ENCODE measurements around the gene NUP54.
A peak's percentile ranks its signal among the peaks of the same experiment; 100 is the strongest.

NUP54 gene

DNA sequence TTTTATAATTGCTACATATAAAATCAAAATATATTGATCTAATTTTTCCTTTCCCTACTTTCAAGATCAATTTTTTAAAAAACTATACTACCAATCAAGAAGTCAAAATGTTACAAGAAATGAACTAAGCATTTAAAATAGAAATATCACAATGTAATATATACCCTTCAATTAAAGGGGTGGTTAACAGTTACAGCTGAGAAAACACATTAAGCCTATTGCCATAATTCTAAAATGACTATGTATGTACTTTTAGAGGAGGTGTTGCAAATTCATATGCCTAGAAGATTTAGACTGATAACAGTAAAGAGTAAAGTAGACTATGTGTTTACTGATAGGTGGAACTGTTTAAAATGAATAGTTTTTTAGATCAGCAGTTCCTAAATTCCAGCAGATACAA is 3.7 kb downstream of the NUP54 start:
- DNase-seq: no peak

DNA sequence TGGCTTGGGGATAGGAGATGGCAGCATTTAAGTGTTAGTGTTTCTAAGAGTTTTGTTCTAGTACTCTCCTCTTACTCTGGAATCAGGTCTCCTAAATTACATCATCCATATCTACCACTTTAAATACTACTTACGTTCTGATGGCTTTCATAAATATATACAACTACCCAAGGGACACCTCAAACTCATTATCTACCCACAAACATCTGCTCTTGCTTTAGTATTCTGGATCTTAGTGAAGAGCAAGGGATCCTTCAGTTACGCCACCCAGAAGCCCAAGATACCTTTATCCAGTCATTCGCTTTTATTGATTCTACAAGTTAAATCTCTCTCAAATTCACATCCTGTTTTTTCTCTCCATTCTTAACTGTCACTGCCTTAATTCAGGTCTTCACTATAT is 7.0 kb downstream of the NUP54 start:
- no peak for DNase-seq

DNA sequence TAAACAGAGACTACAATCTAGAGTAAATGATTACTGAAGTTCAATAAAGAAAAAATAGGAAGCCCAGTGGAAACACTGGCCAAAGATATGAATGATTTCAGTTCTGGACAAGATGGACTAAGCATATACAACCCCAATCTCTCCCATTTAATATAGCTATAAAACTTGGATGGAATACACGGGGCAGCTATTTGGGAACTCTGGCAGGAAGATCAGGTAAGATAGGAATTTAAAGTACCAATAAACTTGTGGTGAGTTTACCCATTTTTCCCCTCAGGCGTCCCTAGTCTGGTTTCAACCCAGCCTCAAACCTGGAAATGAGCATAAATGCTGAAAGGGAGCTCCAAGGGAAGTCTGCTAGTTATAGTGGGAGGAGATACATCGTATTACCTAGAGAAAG is 20.4 kb downstream of the NUP54 start:
- DNase-seq: no peak

DNA sequence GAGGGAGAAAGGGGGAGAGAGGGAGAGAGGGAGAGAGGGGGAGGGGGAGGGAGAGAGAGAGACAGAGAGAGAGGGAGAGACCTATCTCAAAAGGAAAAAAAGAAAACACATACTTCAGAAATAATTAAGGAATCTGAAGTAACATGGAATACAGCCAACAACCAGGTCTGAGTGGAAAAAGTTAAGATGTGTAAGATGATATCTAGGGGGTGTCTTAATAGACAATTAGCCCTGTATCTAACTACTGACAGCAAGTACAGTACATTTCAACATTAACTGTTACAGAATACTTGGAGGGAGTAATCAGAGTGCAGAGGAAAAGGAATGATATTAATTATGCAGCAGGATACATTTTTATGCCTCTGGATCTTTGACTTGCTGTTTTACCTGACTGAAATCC is 22.4 kb downstream of the NUP54 start:
- DNase-seq: no peak

DNA sequence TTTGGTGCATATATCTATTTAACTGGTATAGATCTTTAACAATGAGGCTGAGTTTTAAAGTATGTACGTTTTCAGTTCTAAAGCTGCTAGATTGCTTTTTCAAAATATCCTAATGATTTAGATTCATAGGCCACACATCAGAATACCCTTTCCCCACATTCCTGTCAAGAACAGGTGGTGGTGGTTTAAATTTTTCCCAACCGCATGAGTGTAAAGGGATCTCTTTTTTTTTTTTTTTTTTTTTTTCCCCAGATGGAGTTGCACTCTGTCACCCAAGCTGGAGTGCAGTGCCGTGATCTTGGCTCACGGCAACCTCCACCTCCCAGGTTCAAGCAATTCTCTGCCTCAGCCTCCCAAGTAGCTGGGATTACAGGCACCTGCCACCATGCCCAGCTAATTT is 28.0 kb downstream of the NUP54 start:
- no peak for DNase-seq

DNA sequence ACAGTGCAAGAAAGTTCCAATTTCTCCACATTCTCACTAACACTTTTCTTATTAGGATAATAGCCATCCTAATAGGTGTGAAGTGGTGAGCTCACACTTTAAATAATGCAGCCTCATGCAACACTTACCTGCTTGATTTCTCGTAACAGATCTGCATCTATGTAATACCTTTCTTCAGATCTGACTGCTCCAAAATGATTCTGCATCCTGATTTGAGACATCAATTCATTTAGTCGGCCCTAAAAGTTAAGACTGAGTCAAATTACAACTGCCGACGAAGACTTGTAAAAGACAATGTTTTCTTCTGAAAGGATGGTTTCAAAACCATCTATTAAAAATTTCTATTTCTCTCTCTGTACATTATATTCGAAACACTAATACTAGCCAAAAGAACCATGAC is 30.7 kb downstream of the NUP54 start:
- no peak for DNase-seq

DNA sequence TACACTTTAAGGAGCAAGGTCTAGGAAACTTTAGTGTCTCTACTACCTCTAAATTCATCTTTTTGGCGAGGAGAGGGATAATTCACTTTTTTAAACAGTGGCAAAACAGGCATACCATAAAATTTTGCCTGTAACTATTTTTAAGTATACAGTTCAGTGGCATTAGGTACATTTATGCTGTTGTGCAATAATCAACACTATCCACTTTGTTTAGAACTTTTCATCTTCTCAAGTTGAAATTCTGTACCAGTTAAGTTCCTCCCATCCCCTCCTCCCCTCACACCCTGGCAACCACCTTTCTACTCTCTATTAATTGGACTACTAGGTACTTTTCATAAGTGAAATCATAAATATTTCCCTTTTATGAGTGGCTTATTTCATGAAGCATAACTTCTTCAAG is 31.4 kb downstream of the NUP54 start:
- no peak for DNase-seq

DNA sequence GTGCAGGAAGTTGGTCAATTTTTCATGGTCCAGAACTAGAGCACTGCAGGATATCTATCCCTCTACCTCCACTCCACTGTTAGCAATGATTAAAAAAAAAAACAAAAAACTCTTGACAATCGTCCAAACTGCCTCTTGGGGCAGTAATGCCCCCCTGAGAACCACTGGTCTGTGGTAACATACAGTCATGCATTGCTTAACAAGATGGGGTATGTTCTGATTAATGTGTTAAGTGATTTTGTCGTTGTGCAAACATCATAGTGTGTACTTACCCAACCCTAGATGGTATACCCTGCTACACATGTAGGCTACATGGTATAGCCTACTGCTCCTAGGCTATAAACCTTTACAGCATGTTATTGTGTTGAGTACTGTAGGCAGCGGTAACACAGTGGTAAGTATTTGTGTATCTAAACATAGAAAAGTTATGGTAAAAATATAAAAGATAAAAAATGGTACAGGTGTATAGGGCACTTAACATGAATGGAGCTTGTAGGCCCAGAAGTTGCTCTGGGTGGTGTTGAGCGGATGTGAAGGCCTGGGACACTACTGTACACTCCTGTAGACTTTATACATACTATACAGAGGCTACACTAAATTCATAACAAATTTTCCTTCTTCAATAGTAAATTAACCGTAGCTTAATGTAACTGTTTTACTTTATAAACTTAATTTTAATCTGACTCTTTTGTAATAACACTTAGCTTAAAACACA is 39.6 kb downstream of the NUP54 start:
- DNase-seq: peak; percentile 23 to 29

DNA sequence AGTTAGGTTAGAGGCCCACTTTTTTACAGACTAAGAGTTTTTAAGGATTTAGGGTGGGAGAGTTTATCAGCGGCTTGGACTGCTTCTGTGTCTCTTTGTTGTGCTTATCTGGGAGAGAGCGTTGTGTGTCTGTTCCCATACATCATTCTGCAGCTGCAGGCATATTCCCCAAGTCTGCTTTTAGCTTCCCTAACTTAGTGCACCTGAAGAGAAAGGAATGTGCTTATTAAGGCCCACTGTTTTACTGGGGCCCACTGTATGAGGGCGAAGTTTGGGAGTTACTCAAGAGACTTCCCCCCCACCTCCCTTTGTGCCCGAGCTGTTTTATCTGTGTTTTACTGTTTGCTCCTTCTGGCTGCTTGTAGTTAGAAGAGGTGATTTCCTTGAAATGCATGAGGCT is 41.8 kb downstream of the NUP54 start:
- DNase-seq: no peak

DNA sequence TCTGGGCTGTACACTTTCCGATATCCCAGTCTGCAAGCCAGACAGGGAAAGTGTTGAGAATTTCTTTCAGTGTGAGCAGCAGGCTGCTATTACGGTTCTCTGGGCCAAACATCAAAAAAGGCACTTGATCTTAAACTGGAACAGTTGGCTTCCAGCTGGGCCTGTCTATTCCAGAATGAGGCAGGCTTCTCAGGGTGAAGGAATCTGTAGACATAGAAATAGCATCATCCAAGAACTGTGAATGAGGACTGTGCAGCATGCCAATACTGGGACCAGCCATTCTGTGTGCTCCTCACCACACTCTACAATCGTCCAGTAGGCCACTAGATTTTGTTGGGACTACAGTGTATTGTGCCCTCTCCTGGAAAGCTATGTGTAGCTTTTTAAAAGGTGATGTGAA is 42.5 kb downstream of the NUP54 start:
- no peak for DNase-seq

DNA sequence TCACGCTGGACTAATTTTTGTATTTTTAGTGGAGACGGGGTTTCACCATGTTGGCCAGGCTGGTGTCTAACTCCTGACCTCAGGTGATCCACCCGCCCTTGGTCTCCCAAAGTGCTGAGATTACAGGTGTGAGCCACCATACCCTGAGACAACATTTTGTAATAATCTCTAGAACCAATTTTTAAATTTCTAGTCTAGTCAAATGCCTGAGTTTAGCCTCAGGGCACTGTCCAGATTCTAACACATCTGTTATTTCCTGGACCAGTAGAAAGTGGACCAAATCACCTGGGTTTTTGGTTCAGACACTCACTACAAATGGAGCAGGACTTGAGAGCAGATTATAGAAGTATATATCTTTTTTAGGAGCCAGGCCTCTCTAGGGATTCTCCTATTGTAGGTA is 52.1 kb downstream of the NUP54 start:
- DNase-seq: no peak

DNA sequence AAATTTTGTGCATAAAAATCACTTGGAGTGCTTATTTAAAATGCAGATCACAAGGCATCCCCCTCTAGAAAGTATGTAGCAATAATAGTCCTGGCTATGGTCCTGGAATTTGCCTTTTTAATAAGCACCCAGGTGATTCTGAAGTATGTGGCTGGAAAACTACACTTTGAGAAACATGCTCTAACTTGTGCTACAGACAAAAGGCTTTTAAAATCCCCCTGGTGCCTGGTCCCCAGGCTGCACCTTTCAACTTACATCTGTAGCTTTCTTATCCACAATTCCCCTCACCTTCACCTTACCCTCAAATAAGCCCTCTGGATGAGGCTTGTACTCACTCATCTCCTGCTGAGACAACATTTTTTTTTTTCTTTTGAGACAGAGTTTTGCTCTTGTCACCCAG is 52.6 kb downstream of the NUP54 start:
- DNase-seq: no peak

DNA sequence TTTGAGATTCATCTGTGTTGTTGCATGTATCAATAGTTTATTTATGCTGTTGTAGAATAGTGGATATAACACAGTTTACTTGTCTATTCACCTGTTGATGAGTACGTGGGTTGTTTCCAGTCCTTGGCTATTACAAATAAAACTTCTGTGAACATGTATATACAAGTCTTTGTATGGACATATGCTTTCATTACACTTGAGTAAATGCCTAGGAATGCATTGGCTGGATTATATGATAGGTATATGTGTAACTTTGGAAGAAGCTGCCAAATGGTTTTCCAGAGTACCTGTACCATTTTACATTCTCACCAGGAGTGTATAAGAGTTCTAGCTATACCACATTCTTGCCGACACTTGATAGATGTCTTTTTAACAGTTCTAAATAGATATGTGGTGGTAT is 57.1 kb downstream of the NUP54 start:
- DNase-seq: no peak

DNA sequence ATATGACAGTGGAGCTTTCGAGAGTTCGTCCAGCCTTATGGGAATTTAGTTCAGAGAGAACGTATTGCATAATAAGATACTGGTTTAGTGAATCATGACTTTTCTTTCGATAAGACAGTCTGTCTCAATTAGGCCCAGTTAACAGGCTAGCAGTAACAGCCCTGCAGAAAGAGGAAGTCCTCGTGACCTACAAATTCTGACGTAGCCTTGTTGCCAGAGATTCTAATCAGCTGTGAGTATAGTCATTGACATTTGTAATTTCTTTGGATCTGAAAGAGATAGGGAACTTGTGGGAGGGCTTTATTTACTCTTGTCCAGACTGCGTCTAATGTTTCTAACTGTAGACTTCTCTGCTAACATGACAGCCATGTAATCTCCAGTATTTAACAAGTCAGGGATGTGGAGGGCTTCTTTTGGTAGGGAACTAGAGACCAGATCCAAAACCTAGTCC is 57.9 kb downstream of the NUP54 start:
- DNase-seq: peak; percentile 93 to 100

DNA sequence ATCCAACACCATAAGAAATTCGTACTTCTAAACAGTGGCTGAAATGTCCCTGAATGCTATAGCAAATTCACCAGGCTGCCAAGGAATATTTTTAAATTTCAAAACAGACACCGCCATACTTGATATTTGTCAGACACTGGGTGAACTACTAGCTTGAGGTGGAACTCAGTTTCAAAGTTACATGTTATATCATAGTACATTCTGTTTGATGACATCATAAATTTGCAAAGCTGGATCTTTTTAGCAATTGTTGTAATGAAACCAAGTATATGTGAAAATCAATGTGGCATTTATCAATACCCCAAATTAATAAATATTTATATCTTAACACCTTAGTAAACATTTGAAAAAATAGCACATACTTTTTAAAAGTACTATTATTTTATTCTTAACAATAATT is 59.5 kb downstream of the NUP54 start:
- DNase-seq: no peak

DNA sequence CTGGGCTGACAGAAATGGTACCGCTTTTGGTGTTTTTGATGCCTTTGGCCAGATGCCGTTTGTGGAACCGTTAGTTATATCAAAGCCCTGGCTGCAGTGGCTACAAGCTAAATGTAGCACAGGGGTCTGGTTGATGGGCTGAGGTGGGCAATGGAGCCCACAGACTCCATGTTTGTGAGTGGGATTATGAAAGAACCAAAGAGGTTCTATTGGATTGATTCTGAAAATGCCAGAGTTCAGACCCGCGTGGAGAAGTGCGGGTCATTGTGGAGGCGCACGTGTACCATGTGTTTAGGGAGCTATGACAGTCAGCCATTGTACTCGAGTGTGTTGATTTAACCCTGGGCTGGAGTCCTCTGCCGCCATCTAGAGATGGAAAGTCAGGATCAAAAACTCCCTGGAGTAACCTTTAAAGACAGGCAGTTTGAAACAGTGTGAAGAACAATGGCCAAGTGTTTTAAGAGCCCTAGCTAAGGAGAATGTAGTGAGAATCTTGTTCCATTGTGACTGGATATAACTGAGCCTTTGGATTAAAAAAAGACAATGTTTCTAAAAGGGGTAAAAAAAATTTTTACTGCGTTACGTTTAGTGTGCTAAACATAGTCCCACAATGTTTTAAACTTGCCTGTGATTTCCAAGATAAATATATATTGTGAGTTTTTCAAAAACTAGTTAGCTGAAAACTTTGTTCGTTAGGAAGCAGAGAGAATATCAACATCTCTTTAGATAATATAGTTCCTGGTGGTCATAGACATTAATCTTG is 61.0 kb downstream of the NUP54 start:
- DNase-seq: peak; percentile 40 to 49

DNA sequence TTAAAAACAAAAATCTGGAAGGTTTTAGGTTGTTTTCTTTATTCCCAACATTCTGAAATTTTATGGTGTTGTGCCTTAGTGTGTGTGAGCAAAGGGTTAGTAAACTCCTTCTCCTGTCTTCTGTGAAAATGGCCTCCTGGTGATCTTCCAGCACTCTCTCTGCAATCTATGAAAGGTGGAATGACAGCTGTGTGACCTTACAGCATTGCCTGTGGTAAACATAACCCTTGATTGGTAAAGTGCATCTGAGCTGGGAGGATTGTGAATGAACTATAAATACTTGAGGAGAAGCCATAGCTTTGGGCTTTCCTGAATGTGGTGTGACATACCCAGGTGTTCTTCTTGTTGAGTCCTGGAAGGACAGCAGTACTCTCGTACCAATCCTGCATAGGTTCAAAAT is 63.7 kb downstream of the NUP54 start:
- no peak for DNase-seq

DNA sequence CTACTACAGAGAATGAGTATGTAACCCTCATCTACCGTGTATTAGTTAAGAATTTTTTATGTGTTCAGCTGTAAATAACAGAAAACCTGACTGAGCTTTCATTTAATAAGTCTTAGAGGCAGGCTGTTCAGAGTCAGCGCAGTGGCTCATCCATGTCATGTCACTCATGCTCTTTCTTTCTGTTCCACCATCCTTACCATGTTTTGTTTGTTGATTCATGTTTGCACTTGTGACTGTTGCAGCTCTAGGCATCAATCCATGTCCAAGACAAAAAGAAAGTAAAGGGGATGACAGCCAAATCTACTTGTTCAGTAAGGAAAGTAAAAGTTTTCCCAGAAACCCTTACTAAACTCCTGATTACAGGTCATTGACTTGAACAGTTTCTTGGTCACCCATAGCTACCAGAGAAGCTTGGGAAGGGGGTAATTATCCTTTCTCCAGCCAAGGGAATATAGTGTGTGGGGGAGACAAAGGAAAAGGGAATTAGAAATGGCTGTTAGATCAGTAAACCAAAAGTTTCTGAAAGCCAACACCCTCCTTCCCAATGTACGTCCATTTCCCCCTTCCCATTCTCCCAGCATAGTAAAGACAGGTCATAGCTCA is 64.7 kb downstream of the NUP54 start:
- DNase-seq: no peak

DNA sequence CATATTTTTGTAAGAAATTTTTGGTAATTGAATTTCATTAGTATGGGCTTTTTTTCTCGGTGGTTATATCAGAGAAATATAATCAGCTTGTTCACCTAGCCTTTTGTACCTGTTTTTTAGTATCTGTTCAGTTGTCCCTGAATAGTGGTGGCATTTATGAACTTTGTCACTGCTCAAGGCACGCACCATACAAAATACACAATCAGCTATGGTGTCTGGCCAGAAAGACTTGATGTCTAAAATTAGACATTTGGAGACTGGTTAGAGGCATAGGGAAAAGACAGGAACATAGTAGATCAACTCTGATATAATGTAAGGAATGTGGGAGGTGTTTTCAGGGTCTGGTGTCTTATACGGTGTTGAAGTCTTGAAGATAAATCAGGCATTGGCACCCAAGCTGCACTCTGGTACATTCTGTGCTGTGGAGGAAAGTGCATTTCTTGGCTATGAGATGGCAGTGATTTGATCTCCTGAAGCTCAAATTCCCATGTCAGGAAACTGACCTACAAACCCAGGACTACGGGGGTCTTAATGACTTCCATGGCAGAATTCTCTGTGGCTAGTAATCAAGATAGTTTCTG is 70.1 kb downstream of the NUP54 start:
- DNase-seq: no peak

DNA sequence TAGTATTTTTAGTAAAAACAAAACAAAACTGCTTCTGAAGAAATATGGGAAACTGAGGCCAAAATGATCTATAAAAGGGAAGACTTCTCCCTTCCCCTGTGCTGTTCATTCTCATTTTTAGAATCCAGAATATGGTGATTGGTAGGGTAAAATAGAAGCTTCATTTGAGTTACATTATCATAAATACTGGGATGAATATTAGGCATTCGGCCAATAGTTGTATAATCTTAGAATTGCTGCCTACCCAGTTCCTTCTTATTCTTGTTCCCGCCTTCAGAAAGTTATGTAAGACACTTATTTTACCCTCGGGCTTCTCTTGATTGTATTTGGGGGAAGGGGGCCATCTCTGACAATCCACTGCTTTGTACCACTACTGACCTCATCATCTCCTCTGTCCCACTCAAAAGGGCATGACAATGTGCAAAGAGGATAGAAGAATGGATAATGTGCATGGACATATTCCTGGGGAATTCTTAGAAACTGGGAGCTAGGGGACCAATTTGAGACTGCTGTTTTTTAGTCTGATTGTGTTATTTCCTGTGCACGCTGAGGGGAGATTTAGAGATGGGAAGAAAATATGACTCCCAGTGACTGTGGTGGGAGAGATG is 73.1 kb downstream of the NUP54 start:
- DNase-seq: no peak

DNA sequence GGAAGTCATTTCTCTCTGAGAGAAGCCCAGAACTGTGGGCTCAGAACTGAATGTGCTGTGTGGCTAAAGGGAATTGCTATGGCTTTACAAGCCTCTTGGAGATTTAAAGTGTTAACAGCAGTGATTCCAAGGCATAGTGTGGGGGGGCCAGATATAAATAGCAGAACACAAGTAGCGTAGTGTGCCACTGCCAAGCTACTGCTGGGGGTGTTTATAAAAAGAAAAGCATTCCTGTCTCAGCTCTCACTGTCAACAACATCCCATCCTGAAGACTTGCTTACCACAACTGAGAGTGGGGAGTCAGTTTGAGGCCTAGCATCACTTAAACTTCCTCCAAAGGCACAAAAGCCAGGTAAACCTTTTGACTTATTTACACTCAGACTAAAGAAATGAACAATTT is 73.7 kb downstream of the NUP54 start, which contains the start of gene ART3:
ART3 (plus strand) TSS at position 242 of the 400 bp plus-strand sequence. CDS start 1,181 bp downstream, outside the sequence.
- no peak for DNase-seq

DNA sequence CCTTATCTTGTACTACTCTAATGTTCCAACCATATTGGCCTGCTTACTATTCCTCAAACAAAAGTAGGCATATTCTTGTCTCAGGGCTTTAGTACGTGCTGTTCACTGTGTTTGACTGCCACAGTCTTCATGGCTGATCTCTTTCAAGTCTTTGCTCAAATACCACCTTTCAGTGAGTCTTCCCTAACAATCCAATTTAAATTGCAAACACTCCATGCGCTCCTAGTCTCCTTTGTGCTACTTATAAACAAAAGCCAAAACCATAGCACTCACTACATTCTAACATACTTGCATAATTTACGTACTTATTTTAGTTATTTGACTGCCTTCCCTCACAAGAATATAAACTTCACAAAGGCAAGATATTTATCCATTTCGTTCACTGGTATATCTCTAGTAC is 75.4 kb downstream of the NUP54 start:
- DNase-seq: no peak

DNA sequence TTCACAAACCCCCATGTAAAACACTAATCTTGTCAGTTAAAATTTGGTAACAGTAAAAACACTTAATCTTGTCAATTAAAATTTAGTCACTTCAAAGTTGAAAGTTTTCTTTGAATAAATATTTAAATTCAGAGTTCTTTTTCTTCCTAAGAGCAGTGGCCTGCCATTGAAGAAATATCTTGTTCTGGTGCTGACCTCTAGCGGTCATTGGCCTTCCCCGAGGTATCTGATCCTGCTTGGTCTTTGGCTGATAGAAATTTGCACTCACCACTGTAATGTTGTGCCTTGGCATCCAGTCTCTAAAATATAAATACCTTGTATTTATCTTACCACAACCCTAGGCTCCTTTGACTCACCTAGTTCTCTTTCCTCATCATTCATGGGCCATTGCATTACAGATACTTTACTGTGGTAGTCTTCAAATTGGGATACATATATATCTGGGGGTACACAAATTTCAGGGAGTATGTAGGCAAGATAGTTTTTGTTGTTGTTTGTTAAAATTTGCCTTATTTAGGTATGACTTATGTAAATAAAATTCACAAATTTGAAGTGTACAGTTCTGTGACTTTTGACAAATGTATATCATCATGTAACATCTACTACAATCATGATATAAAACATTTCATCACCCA is 80.4 kb downstream of the NUP54 start:
- DNase-seq: peak; percentile 58 to 95

Data from inflammatory macrophage treated with lipopolysaccharide for 1 hour (primary cell).